Activated T-helper 9 cell treated with anti-CD3 and anti-CD28 coated beads, Interleukin-2, amount 50 U/mL, for 16 hours (primary cell): ENCODE data around the gene NEGR1.

Experiments used
- DNase-seq: peaks from one replicate; pipeline ENCODE4 v3.0.0-alpha.2; 2020; ENCODE audit warnings: low read depth

The NEGR1 gene

GRCh38 chr1:71463144-71463543, 819.2 kb downstream of the NEGR1 start:
- DNase-seq = no peak

- DNase-seq = no peak
Observed at GRCh38 chr1:71462247-71462646, 820.1 kb downstream of the NEGR1 start.

- DNase-seq = no peak
Observed at GRCh38 chr1:71461416-71461815, 820.9 kb downstream of the NEGR1 start.

- no peak for DNase-seq
Observed at GRCh38 chr1:71448444-71448843, 833.9 kb downstream of the NEGR1 start.

GRCh38 chr1:71438626-71439025, 843.7 kb downstream of the NEGR1 start:
- no peak for DNase-seq

- DNase-seq = no peak
Observed at GRCh38 chr1:71435951-71436350, 846.4 kb downstream of the NEGR1 start.

- DNase-seq = no peak
Observed at GRCh38 chr1:71434240-71434639, 848.1 kb downstream of the NEGR1 start.

- DNase-seq = no peak
Observed at GRCh38 chr1:71428029-71428428, 854.3 kb downstream of the NEGR1 start.

GRCh38 chr1:71427066-71427465, 855.3 kb downstream of the NEGR1 start:
- DNase-seq = no peak

- DNase-seq = no peak
Observed at GRCh38 chr1:71424536-71424935, 857.8 kb downstream of the NEGR1 start.

- no peak for DNase-seq
Observed at GRCh38 chr1:71422221-71422620, 860.1 kb downstream of the NEGR1 start.

- DNase-seq = no peak
Observed at GRCh38 chr1:71417421-71417820, 864.9 kb downstream of the NEGR1 start.

GRCh38 chr1:71414179-71414578, 868.2 kb downstream of the NEGR1 start:
- no peak for DNase-seq

- no peak for DNase-seq
Observed at GRCh38 chr1:71413441-71414175, 868.7 kb downstream of the NEGR1 start.

GRCh38 chr1:71400050-71400449, 882.3 kb downstream of the NEGR1 start:
- DNase-seq = no peak

GRCh38 chr1:71399594-71399993, 882.7 kb downstream of the NEGR1 start:
- no peak for DNase-seq

- DNase-seq = no peak
Observed at GRCh38 chr1:71393301-71393700, 889.0 kb downstream of the NEGR1 start.

- no peak for DNase-seq
Observed at GRCh38 chr1:71390518-71390917, 891.8 kb downstream of the NEGR1 start.

- no peak for DNase-seq
Observed at GRCh38 chr1:71377886-71378285, 904.5 kb downstream of the NEGR1 start.

- no peak for DNase-seq
Observed at GRCh38 chr1:71372496-71372895, 909.8 kb downstream of the NEGR1 start.

- no peak for DNase-seq
Observed at GRCh38 chr1:71371581-71371980, 910.8 kb downstream of the NEGR1 start.

- DNase-seq = no peak
Observed at GRCh38 chr1:71364236-71364635, 918.1 kb downstream of the NEGR1 start.

- no peak for DNase-seq
Observed at GRCh38 chr1:71362691-71363090, 919.6 kb downstream of the NEGR1 start.

GRCh38 chr1:71362076-71362475, 920.3 kb downstream of the NEGR1 start:
- no peak for DNase-seq
